Medulla oblongata (tissue), 1 donor: Measurements from ENCODE around the gene PITRM1.
"Not testable (repeated sequence)": the region's sequence is repeated elsewhere in the genome, so short reads cannot be mapped to it uniquely, and the experiment has no call there.

ENCODE experiments used
- DNase-seq: peaks from one replicate; pipeline ENCODE4 v3.0.0-alpha.2; 2015; ENCODE audit errors: extremely low spot score

Gene PITRM1

GRCh38 chr10:3122034-3122433 is 50.5 kb downstream of the PITRM1 start:
- no peak for DNase-seq

GRCh38 chr10:3119796-3120459 is 52.7 kb downstream of the PITRM1 start:
- DNase-seq: peak; percentile 39

- DNase-seq: no peak
Observed at GRCh38 chr10:3118641-3119091, 53.9 kb downstream of the PITRM1 start.

- DNase-seq: no peak
Observed at GRCh38 chr10:3117486-3117885, 55.1 kb downstream of the PITRM1 start.

GRCh38 chr10:3116508-3117100 is 56.0 kb downstream of the PITRM1 start:
- DNase-seq: no peak

GRCh38 chr10:3115685-3116084 is 56.9 kb downstream of the PITRM1 start:
- no peak for DNase-seq

GRCh38 chr10:3113343-3113720 is 59.2 kb downstream of the PITRM1 start:
- no peak for DNase-seq

- DNase-seq: peak; percentile 58
Observed at GRCh38 chr10:3111621-3112163, 60.9 kb downstream of the PITRM1 start.

GRCh38 chr10:3110782-3111620 is 61.6 kb downstream of the PITRM1 start:
- no peak for DNase-seq

- DNase-seq: no peak
Observed at GRCh38 chr10:3109633-3110032, 62.9 kb downstream of the PITRM1 start.

- DNase-seq: no peak
Observed at GRCh38 chr10:3109196-3109595, 63.4 kb downstream of the PITRM1 start.

GRCh38 chr10:3108575-3109105 is 63.9 kb downstream of the PITRM1 start:
- DNase-seq: no peak

- DNase-seq: no peak
Observed at GRCh38 chr10:3108033-3108432, 64.5 kb downstream of the PITRM1 start.

- DNase-seq: peak; percentile 96
Observed at GRCh38 chr10:3107426-3107961, 65.1 kb downstream of the PITRM1 start.

- peak; percentile 42 for DNase-seq
Observed at GRCh38 chr10:3106928-3107425, 65.6 kb downstream of the PITRM1 start.

- not testable (repeated sequence) for DNase-seq
Observed at GRCh38 chr10:3106328-3106727, 66.3 kb downstream of the PITRM1 start.

GRCh38 chr10:3105905-3106304 is 66.7 kb downstream of the PITRM1 start:
- DNase-seq: no peak

- DNase-seq: no peak
Observed at GRCh38 chr10:3105166-3105565, 67.4 kb downstream of the PITRM1 start.

- peak; percentile 72 for DNase-seq
Observed at GRCh38 chr10:3104251-3104918, 68.2 kb downstream of the PITRM1 start.

- no peak for DNase-seq
Observed at GRCh38 chr10:3103646-3104045, 68.9 kb downstream of the PITRM1 start.
